ENCODE data around the gene RTP5. TPM values are rescaled to one million over a fixed set of nuclear protein-coding genes. Genes with fewer than 3 reads are reported as not detected.

The RTP5 gene
- total RNA-seq, 1 experiment from 2014 or later: not detected

DNA sequence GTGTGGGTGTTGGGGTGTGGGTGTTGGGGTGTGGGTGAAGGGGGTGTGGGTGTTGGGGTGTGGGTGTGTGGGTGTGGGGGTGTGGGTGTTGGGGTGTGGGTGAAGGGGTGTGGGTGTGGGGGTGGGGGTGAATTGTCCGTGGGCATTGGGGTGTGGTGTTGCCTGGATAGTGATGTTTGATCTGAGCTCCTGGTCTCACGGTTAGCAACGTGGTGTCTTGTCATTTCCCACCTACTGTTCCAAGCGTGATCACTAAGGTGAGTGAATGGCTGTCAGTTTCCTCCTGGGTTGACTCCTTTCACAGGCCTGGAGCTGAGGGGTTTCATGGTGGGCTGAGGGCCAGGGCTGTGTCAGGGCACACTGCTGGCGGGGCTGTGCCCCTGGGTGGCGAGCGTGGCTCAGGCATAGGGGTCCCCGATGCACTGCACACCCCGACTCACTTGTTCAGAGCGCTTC lies 27.2 kb downstream of the RTP5 start:
- H3K9me3 ChIP-seq (ENCODE audit: control insufficient read depth, low read depth, low read length): no peaks in the 10 kb centered on the region
- TF ChIP-seq, protein P1, sequence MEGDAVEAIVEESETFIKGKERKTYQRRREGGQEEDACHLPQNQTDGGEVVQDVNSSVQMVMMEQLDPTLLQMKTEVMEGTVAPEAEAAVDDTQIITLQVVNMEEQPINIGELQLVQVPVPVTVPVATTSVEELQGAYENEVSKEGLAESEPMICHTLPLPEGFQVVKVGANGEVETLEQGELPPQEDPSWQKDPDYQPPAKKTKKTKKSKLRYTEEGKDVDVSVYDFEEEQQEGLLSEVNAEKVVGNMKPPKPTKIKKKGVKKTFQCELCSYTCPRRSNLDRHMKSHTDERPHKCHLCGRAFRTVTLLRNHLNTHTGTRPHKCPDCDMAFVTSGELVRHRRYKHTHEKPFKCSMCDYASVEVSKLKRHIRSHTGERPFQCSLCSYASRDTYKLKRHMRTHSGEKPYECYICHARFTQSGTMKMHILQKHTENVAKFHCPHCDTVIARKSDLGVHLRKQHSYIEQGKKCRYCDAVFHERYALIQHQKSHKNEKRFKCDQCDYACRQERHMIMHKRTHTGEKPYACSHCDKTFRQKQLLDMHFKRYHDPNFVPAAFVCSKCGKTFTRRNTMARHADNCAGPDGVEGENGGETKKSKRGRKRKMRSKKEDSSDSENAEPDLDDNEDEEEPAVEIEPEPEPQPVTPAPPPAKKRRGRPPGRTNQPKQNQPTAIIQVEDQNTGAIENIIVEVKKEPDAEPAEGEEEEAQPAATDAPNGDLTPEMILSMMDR (conservative IDR thresholded peaks at IDR 0.05): no peak
- WGBS (ENCODE audit: extremely low coverage, insufficient read length, low lambda C conversion rate): no CpG with 5 or more reads among the region's 10 CpGs
- H3K56ac ChIP-seq (ENCODE audit: insufficient read length, low read depth, low read length): no peak overlapping the region
- peaks cover 18 to 34% of the 10 kb centered on the region in 2 experiments for H3K4me1 Mint-ChIP-seq
- H3K4me1 ChIP-seq (ENCODE audit: insufficient read depth, low read length): no peaks in the 10 kb centered on the region; the same call in 1 of the 2 replicates
- H2AK5ac ChIP-seq (ENCODE audit: insufficient read length, low read length): no peak overlapping the region
- H3K18ac ChIP-seq (ENCODE audit: insufficient read length, low read depth, low read length): no peak overlapping the region
- H2BK20ac ChIP-seq (ENCODE audit: low read depth, low read length, poor library complexity, severe bottlenecking): no peak overlapping the region
- no peak overlapping the region for H2BK5ac ChIP-seq (ENCODE audit: insufficient read length, low read length)
- H4K91ac ChIP-seq (ENCODE audit: insufficient read length, low read depth, low read length): no peak overlapping the region
- peaks cover 0 to 7% (median 0%) of the 10 kb centered on the region in 3 experiments; a peak in 3 of 7 replicates for H3K36me3 Mint-ChIP-seq (ENCODE audit: insufficient read depth in 1 of 3, low read depth in 3 of 3)
- H4K5ac ChIP-seq (ENCODE audit: insufficient read length, low read depth, low read length): no peak overlapping the region
- peaks cover 4% of the 10 kb centered on the region for H3K23me2 ChIP-seq (ENCODE audit: insufficient read length, low read depth, low read length, poor library complexity, severe bottlenecking)
- no peaks in the 10 kb centered on the region for H4K20me1 ChIP-seq (ENCODE audit: control insufficient read depth, insufficient read depth, insufficient read length)
- no peak overlapping the region for H4K8ac ChIP-seq (replicated peaks; ENCODE audit: insufficient read length, low read depth, low read length)
- no peaks in the 10 kb centered on the region for H3K79me1 ChIP-seq (ENCODE audit: insufficient read depth, low read depth, low read length, poor library complexity, severe bottlenecking)
- H3T11ph ChIP-seq (ENCODE audit: low read length): no peak overlapping the region
- no peak overlapping the region; the same call in 1 of the 2 replicates for H3K14ac ChIP-seq (ENCODE audit: insufficient read depth, low read length)
- H3K27ac Mint-ChIP-seq: no peak overlapping the region
- no peak overlapping the region for H2BK120ac ChIP-seq (ENCODE audit: low read depth, low read length, poor library complexity, severe bottlenecking)
- H3K4ac ChIP-seq (ENCODE audit: low read depth, low read length): no peak overlapping the region
- H3K9me3 Mint-ChIP-seq: no peaks in the 10 kb centered on the region; a peak in 2 of 5 replicates
- no peak overlapping the region for H2BK15ac ChIP-seq (ENCODE audit: low read depth, low read length)
- H2BK12ac ChIP-seq (ENCODE audit: insufficient read length, low read depth, low read length): no peak overlapping the region
- H3K27me3 ChIP-seq (ENCODE audit: insufficient read depth, low read length): no peaks in the 10 kb centered on the region; the same call in 1 of the 2 replicates
- no peak for DNase-seq
- H3K4me2 ChIP-seq (ENCODE audit: insufficient read depth, insufficient read length, low read length): no peak overlapping the region
- peaks cover 3% of the 10 kb centered on the region; the same call in 1 of the 2 replicates for H3K27me3 Mint-ChIP-seq (ENCODE audit: low read depth)
- H3K79me2 ChIP-seq (ENCODE audit: insufficient read depth, low read length): no peaks in the 10 kb centered on the region
- H3K9ac ChIP-seq (ENCODE audit: extremely low read depth, insufficient read length, low read length): no peak overlapping the region
- no peak overlapping the region for H3K4me3 Mint-ChIP-seq
- H2AFZ ChIP-seq (ENCODE audit: low read length): no peak overlapping the region
- H3K27ac ChIP-seq (ENCODE audit: insufficient read length, low read depth, low read length): no peak overlapping the region
- no peak overlapping the region for H3K23ac ChIP-seq (ENCODE audit: insufficient read length, low read depth, low read length)

Data from H9 (cell line).